ENCODE data around the gene PRKCQ. TPM values are rescaled to one million over a fixed set of nuclear protein-coding genes. Genes with fewer than 3 reads are reported as not detected.

PRKCQ gene
- total RNA-seq, 3 donors from 2014 or later = 0.64 to 1.8 (median 0.98) TPM

DNA sequence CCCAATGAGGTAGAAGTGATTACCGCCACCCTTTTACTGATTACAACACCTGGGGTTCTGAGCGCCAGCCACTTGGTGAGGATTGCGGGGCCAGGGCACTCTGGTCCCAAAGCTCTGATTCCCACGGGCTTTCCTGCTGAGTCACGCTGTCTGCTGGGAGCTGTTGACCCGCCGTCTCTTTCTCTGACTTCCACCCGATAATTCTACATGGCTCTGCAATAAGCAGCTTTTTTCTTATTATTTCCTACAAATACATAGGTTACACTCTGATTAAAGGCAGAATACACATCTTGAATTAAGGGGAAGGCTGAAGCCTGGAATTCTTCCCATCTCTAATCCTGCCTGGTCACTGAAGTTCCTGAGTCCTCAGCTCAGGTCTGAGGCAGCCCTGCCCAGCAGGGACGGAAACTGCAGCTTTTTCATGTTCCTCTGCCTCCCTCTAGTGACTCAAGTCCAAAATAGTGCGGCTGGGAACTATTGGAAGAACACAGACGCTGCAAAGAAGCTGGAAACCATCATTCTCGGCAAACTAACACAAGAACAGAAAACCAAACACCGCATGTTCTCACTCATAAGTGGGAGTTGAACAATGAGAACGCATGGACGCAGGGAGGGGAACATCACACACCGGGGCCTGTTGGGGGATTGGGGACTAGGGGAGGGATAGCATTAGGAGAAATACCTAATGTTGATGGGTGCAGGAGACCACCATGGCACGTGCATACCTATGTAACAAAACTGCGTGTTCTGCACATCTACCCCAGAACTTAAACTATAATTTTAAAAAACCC, 178.3 kb downstream of the PRKCQ start:
- Histone ChIP-seq H3K9me3 (no peaks in the 10 kb centered on the region), H3K27me3 (no peaks in the 10 kb centered on the region), H3K36me3 (no peaks in the 10 kb centered on the region), H3K4me3 (peak overlapping the region; percentile 15 to 52 (median 37)), H3K27ac (peak overlapping the region in 1 of 2 donors; percentile 33), H3K4me1 (peaks cover 0 to 6% of the 10 kb centered on the region in 2 donors)
- TF ChIP-seq, protein P1, sequence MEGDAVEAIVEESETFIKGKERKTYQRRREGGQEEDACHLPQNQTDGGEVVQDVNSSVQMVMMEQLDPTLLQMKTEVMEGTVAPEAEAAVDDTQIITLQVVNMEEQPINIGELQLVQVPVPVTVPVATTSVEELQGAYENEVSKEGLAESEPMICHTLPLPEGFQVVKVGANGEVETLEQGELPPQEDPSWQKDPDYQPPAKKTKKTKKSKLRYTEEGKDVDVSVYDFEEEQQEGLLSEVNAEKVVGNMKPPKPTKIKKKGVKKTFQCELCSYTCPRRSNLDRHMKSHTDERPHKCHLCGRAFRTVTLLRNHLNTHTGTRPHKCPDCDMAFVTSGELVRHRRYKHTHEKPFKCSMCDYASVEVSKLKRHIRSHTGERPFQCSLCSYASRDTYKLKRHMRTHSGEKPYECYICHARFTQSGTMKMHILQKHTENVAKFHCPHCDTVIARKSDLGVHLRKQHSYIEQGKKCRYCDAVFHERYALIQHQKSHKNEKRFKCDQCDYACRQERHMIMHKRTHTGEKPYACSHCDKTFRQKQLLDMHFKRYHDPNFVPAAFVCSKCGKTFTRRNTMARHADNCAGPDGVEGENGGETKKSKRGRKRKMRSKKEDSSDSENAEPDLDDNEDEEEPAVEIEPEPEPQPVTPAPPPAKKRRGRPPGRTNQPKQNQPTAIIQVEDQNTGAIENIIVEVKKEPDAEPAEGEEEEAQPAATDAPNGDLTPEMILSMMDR (IDR thresholded peaks at IDR 0.05) = peak; percentile 79 to 90 (median 82)
- TF ChIP-seq POLR2A (IDR thresholded peaks at IDR 0.05) = no peak
- peak; percentile 41 to 66 (median 45) for TF ChIP-seq POLR2AphosphoS5 (IDR thresholded peaks at IDR 0.05)
- DNase-seq (ENCODE audit: low spot score in 2 of 2) = peak; percentile 73 to 79
- intact Hi-C loops (cut with DNase I; ENCODE audit: low total_unique reads) = loop anchor here (10.0 kb wide), 1 partner anchor 197 kb away; the partner anchor contains the start of gene PFKFB3

DNA sequence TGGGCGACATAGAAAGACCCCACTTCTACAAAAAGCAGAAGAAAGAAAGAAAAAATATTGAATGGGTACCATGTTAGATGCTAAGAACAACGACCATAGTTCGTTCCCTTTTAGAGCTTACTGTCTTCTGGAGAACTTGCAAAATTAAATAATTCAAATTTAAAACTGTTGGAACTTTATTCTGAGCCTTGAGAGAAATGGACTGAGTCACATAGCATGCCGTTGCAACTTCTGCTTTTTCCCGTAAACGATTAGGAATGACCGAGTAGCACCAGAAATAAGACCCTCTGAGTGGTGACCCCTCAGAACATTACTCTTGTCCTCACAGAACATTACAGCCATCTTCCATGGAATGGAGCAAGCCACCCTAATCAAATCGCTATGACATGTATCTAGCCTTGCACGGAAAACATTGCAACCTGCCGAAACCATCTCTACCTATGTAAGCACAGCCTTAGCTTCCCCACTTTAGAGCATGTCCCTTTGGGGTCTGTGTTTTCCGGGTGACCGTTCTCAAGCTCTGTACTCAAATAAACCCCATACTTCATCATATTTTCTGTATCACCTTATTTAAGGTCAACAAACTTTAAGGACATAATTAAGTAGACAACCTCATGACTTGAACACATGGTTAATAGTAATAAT, 179.1 kb downstream of the PRKCQ start:
- Histone ChIP-seq H3K27ac (peak overlapping the region in 1 of 2 donors; percentile 33), H3K4me3 (no peak overlapping the region)
- intact Hi-C loops (cut with DNase I; ENCODE audit: low total_unique reads) = loop anchor here (10.0 kb wide), 1 partner anchor 196 kb away; the partner anchor contains the start of gene PFKFB3

DNA sequence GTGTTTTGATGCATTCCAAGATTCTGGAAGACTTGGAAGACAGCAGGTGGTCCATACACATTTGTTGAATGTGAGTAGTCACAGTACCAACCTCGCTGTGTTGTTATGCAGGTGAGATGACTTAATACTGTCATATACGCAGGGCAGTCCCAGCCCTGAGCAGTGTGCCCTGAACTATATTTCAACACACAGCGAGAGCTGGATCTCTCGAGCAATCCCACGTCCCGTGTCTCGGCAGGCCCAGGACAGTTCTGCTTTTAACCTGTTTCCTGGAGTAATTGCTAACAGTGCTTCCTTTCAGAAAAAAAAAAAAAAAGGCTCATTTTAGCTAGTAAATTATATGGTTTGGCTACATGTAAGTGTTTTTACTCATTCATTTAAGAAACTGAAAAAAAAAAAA, 179.7 kb downstream of the PRKCQ start:
- intact Hi-C loops (cut with DNase I; ENCODE audit: low total_unique reads) = loop anchor here (10.0 kb wide), 1 partner anchor 196 kb away; the partner anchor contains the start of gene PFKFB3
- no peak overlapping the region for H3K4me3 ChIP-seq

More for the DNA sequence above, 179.1 kb downstream of the PRKCQ start:
- Histone ChIP-seq H3K4me1 (peaks cover 0 to 6% of the 10 kb centered on the region in 2 donors), H3K9me3 (no peaks in the 10 kb centered on the region), H3K36me3 (no peaks in the 10 kb centered on the region), H3K27me3 (no peaks in the 10 kb centered on the region)
- no peak for DNase-seq (ENCODE audit: low spot score in 2 of 2)
- TF ChIP-seq, protein P1 (IDR thresholded peaks at IDR 0.05) = no peak
- TF ChIP-seq POLR2A (IDR thresholded peaks at IDR 0.05) = no peak
- TF ChIP-seq POLR2AphosphoS5 (IDR thresholded peaks at IDR 0.05) = no peak

DNA sequence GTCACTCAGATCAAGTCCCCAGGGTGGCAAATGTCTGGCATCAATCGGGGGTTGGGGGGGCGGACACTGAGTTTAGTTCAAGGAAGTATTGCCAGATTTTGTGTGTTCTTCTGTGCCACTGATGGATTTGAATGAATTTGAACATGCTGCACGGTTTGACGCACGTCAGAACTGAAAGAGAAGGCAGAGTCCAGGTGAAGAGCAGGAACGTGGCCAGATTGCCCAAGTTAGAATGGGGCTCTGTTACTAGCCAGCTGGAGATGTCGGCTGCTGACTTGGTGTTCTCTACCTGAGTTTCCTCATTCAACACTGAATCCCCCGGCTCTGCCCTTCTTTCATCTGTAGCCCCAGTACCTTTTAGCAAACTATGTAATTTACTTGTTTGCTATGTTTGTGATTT, 180.2 kb downstream of the PRKCQ start:
- peak in 1 of 2 donors; percentile 45 for DNase-seq (ENCODE audit: low spot score in 2 of 2)
- Histone ChIP-seq H3K36me3 (no peaks in the 10 kb centered on the region), H3K27me3 (no peaks in the 10 kb centered on the region), H3K4me1 (peaks cover 0 to 6% of the 10 kb centered on the region in 2 donors), H3K4me3 (no peak overlapping the region), H3K9me3 (no peaks in the 10 kb centered on the region), H3K27ac (peak overlapping the region; percentile 54 to 73)
- TF ChIP-seq, protein P1 (IDR thresholded peaks at IDR 0.05) = no peak
- TF ChIP-seq POLR2AphosphoS5 (IDR thresholded peaks at IDR 0.05) = no peak
- TF ChIP-seq POLR2A (IDR thresholded peaks at IDR 0.05) = no peak
- intact Hi-C loops (cut with DNase I; ENCODE audit: low total_unique reads) = loop anchor here (10.0 kb wide), 1 partner anchor 195 kb away; the partner anchor contains the start of gene PFKFB3

More for the DNA sequence above, 179.7 kb downstream of the PRKCQ start:
- peak overlapping the region in 1 of 2 donors; percentile 73 for H3K27ac ChIP-seq
- H3K4me1 ChIP-seq = peaks cover 0 to 6% of the 10 kb centered on the region in 2 donors
- no peaks in the 10 kb centered on the region for H3K9me3 ChIP-seq
- no peak for DNase-seq (ENCODE audit: low spot score in 2 of 2)
- TF ChIP-seq POLR2AphosphoS5 (IDR thresholded peaks at IDR 0.05) (no peak), POLR2A (IDR thresholded peaks at IDR 0.05) (no peak)
- TF ChIP-seq, protein P1 (IDR thresholded peaks at IDR 0.05) = no peak
- no peaks in the 10 kb centered on the region for H3K27me3 ChIP-seq
- H3K36me3 ChIP-seq = no peaks in the 10 kb centered on the region

All from breast epithelium (tissue), 4 donors.